Left lung (tissue), 10 donors: Measurements from ENCODE around the gene UBN2. TPM values are rescaled to one million over a fixed set of nuclear protein-coding genes. Genes with fewer than 3 reads are reported as not detected.

Experiments
- ATAC-seq: fragments of 200-7000 bp; cut with Tn5 transposase; one replicate; pipeline ENCODE4 v1.9.1; 2020; ENCODE audit warnings: moderate library complexity
- DNase-seq, 4 donors: peaks; one replicate each; pipeline ENCODE4 v3.0.0-alpha.2; 2013 to 2020
- H3K27ac ChIP-seq, 2 donors: fragments of 200-600 bp; sonication (generic) in 1 of 2; one replicate each; pipeline versions ENCODE4 v1.5.0 to v1.8.0; 2020 to 2021
- H3K27me3 ChIP-seq, 2 donors: fragments of 200-600 bp; sonication (generic) in 1 of 2; one replicate each; pipeline versions ENCODE4 v1.5.0 to v1.8.0; 2020 to 2021
- H3K36me3 ChIP-seq, 2 donors: fragments of 200-600 bp; sonication (generic) in 1 of 2; one replicate each; pipeline versions ENCODE4 v1.5.0 to v1.8.0; 2020 to 2021
- H3K4me1 ChIP-seq, 2 donors: fragments of 200-600 bp; one replicate each; pipeline ENCODE4 v1.8.0; 2021
- H3K4me3 ChIP-seq, 2 donors: fragments of 200-600 bp; sonication (generic) in 1 of 2; one replicate each; pipeline versions ENCODE4 v1.5.0 to v1.8.0; 2020 to 2021; ENCODE audit warnings: mild to moderate bottlenecking in 1 of 2
- H3K9me3 ChIP-seq, 2 donors: fragments of 200-600 bp; sonication (generic) in 1 of 2; one replicate each; pipeline versions ENCODE4 v1.5.0 to v1.8.0; 2020 to 2021
- CTCF ChIP-seq, 2 donors: fragments of 200-600 bp; sonication (generic) in 1 of 2; IDR thresholded peaks; one replicate each; pipeline versions ENCODE4 v1.5.0 to v1.8.0; 2021; ENCODE audit warnings: antibody characterized with exemption in 2 of 2
- intact Hi-C, 2 donors: fragments of 100-400 bp; cut with DNase I; formaldehyde crosslinking; loops; one replicate each; pipeline versions ENCODE4 v1.11.2 to v1.14.2; 2022
- polyA plus RNA-seq, 6 donors: library from polyadenylated mRNA; unstranded; fragments of 120-200 nt; gene quantifications; one replicate each; pipeline ENCODE4 v1.2.1, GENCODE V29; 2013; ENCODE audit not compliant: insufficient read length in 6 of 6
- total RNA-seq, 2 donors: library from RNA; stranded (reverse); fragmentation: NEBNext Ultra II Directional; extraction: Animal tissue kit (Norgen Biotek cat#: 25700); gene quantifications; one replicate each; pipeline ENCODE4 v1.2.1, GENCODE V29; 2021
- donor health status: DM: no; HTN: yes; CAD: no.
- donor health status: DM: no; HTN: no; CAD: no.

UBN2 gene
- total and polyA plus RNA-seq, 8 donors = 16.9 to 27.1 (median 23.0) TPM

- H3K4me1 ChIP-seq = peaks cover 5 to 21% of the 10 kb centered on the region in 2 donors
- no peak for ATAC-seq
Observed at GRCh38 chr7:139345042-139345441, 114.0 kb downstream of the UBN2 start.

GRCh38 chr7:139351027-139351426 lies 120.0 kb downstream of the UBN2 start:
- no peak for TF ChIP-seq CTCF (IDR thresholded peaks at IDR 0.05)
- no peak overlapping the region for H3K4me3 ChIP-seq
- intact Hi-C loops = no loop called here
- ATAC-seq = no peak
- H3K27me3 ChIP-seq = no peaks in the 10 kb centered on the region
- DNase-seq = no peak
- peaks cover 0 to 10% of the 10 kb centered on the region in 2 donors for H3K4me1 ChIP-seq
- no peaks in the 10 kb centered on the region for H3K9me3 ChIP-seq
- H3K36me3 ChIP-seq = peaks cover 0 to 16% of the 10 kb centered on the region in 2 donors
- H3K27ac ChIP-seq = no peak overlapping the region

More at GRCh38 chr7:139345042-139345441, 114.0 kb downstream of the UBN2 start:
- intact Hi-C loops = no loop called here
- no peaks in the 10 kb centered on the region for H3K9me3 ChIP-seq
- no peak overlapping the region for H3K27ac ChIP-seq
- no peak for DNase-seq
- H3K36me3 ChIP-seq = peaks cover 0 to 14% of the 10 kb centered on the region in 2 donors
- TF ChIP-seq CTCF (IDR thresholded peaks at IDR 0.05) = no peak
- no peaks in the 10 kb centered on the region for H3K27me3 ChIP-seq
- H3K4me3 ChIP-seq = no peak overlapping the region

GRCh38 chr7:139354729-139355128 lies 123.7 kb downstream of the UBN2 start:
- no peak overlapping the region for H3K4me3 ChIP-seq
- H3K36me3 ChIP-seq = peaks cover 0 to 6% of the 10 kb centered on the region in 2 donors
- DNase-seq (no peak), ATAC-seq (no peak)
- intact Hi-C loops = no loop called here
- no peak for TF ChIP-seq CTCF (IDR thresholded peaks at IDR 0.05)
- peak overlapping the region in 1 of 2 donors; percentile 18 for H3K27ac ChIP-seq
- H3K9me3 ChIP-seq = no peaks in the 10 kb centered on the region
- H3K4me1 ChIP-seq = peaks cover 0 to 13% of the 10 kb centered on the region in 2 donors
- no peaks in the 10 kb centered on the region for H3K27me3 ChIP-seq

GRCh38 chr7:139355320-139355719 lies 124.3 kb downstream of the UBN2 start:
- no peak for TF ChIP-seq CTCF (IDR thresholded peaks at IDR 0.05)
- intact Hi-C loops = no loop called here
- Histone ChIP-seq H3K4me3 (no peak overlapping the region), H3K36me3 (peaks cover 0 to 6% of the 10 kb centered on the region in 2 donors), H3K9me3 (no peaks in the 10 kb centered on the region), H3K27me3 (no peaks in the 10 kb centered on the region), H3K4me1 (peaks cover 0 to 13% of the 10 kb centered on the region in 2 donors), H3K27ac (peak overlapping the region in 1 of 2 donors; percentile 18)
- DNase-seq = no peak
- ATAC-seq = no peak

Other genes starting within 250 kb of the UBN2 start
- gene KIAA1549, start 249.8 kb upstream of the UBN2 start, total RNA-seq = 1 to 10 TPM; 4.1 to 4.8 TPM
- 10 to 100 TPM; 13.9 to 16.9 (median 15.6) TPM for gene KIAA1549, start 249.8 kb upstream of the UBN2 start, polyA plus RNA-seq
- gene ZC3HAV1L, start 195.2 kb upstream of the UBN2 start, total RNA-seq = 10 to 100 TPM in 1 of 2 donors, 1 to 10 TPM in 1; 8.4 to 12.4 TPM
- gene ZC3HAV1L, start 195.2 kb upstream of the UBN2 start, polyA plus RNA-seq = 10 to 100 TPM; 23.1 to 27.9 (median 24.5) TPM
- gene ZC3HAV1, start 121.5 kb upstream of the UBN2 start, total RNA-seq = 10 to 100 TPM; 35.5 to 45.5 TPM
- gene ZC3HAV1, start 121.5 kb upstream of the UBN2 start, polyA plus RNA-seq = 10 to 100 TPM; 16.0 to 23.9 (median 19.3) TPM
- gene FMC1, start 110.1 kb downstream of the UBN2 start, total RNA-seq = 10 to 100 TPM; 11.1 to 15.7 TPM
- 10 to 100 TPM; 12.8 to 17.2 (median 15.5) TPM for gene FMC1, start 110.1 kb downstream of the UBN2 start, polyA plus RNA-seq
- 10 to 100 TPM; 67.2 to 76.6 TPM for gene LUC7L2, start 128.7 kb downstream of the UBN2 start, total RNA-seq
- gene LUC7L2, start 128.7 kb downstream of the UBN2 start, polyA plus RNA-seq = 100 to 1,000 TPM; 160 to 188 (median 174) TPM